ENCODE results near the gene RSPO1. TPM values are rescaled to one million over a fixed set of nuclear protein-coding genes. Genes with fewer than 3 reads are reported as not detected.

RSPO1 gene
- total and polyA plus RNA-seq, 2 of the 13 experiments (the other 11 are each of a cell fraction or from before 2014, with no cell fraction given), result not detected

DNA sequence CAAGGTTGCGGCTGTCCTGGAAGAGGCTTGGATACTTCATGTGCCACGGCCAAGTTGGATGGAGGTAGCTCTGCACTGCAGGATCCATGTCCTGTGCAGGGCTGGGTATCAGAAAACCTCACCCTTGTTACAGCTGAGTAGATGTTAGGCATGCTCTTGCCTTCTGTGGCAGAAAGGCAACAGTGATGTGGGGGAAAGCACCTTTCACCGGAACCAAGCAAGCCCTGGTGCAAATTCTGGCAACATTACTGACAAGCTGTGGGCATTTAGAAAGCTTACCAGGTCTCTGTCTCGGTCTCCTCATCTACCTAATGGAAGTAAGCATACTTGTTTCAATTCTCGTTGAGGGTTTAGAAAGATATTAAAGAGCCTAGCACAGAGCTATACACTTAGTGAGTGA, 43.1 kb upstream of the RSPO1 start:
- 8% methylated on average over 4 of the region's 5 CpGs for WGBS (ENCODE audit: low lambda C conversion rate)
- in situ Hi-C loops (cut with HindIII; ENCODE audit: extremely low pct_ligation_motif_present, low pct_unique_long_range_greater_than_20kb), result loop anchor here (5.0 kb wide), 1 partner anchor 71 kb away; no protein-coding TSS in a partner anchor
- ATAC-seq, result no peak
- no peak for FAIRE-seq
- TF ChIP-seq, protein P1, sequence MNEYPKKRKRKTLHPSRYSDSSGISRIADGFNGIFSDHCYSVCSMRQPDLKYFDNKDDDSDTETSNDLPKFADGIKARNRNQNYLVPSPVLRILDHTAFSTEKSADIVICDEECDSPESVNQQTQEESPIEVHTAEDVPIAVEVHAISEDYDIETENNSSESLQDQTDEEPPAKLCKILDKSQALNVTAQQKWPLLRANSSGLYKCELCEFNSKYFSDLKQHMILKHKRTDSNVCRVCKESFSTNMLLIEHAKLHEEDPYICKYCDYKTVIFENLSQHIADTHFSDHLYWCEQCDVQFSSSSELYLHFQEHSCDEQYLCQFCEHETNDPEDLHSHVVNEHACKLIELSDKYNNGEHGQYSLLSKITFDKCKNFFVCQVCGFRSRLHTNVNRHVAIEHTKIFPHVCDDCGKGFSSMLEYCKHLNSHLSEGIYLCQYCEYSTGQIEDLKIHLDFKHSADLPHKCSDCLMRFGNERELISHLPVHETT (CRISPR knock-in tag; conservative IDR thresholded peaks at IDR 0.05), result no peak
- TF ChIP-seq CBX1 (IDR thresholded peaks at IDR 0.05; ENCODE audit: low read depth) (no peak), EHMT2 (IDR thresholded peaks at IDR 0.05; ENCODE audit: borderline replicate concordance, low read depth, low read length) (no peak), ZNF709 (CRISPR knock-in tag; IDR thresholded peaks at IDR 0.05) (no peak), TEAD3 (CRISPR knock-in tag; optimal IDR thresholded peaks at IDR 0.05; ENCODE audit: borderline replicate concordance) (no peak), ZNF674 (CRISPR knock-in tag; IDR thresholded peaks at IDR 0.05; ENCODE audit: low read depth) (no peak), SOX6 (IDR thresholded peaks at IDR 0.05) (no peak), SOX6 (CRISPR knock-in tag; IDR thresholded peaks at IDR 0.05) (no peak), ZNF883 (CRISPR knock-in tag; IDR thresholded peaks at IDR 0.05; ENCODE audit: not compliant biosample characterization) (no peak), SP5 (CRISPR knock-in tag; IDR thresholded peaks at IDR 0.05; ENCODE audit: borderline replicate concordance, low read depth) (no peak), ZBTB7B (CRISPR knock-in tag; IDR thresholded peaks at IDR 0.05) (no peak), GLI4 (CRISPR knock-in tag; IDR thresholded peaks at IDR 0.05; ENCODE audit: borderline replicate concordance) (no peak), ZFP90 (CRISPR knock-in tag; IDR thresholded peaks at IDR 0.05; ENCODE audit: borderline replicate concordance) (no peak), ZSCAN12 (CRISPR knock-in tag; IDR thresholded peaks at IDR 0.05) (no peak), GPN1 (CRISPR knock-in tag; IDR thresholded peaks at IDR 0.05; ENCODE audit: borderline replicate concordance) (no peak)
- TF ChIP-seq, protein P2, sequence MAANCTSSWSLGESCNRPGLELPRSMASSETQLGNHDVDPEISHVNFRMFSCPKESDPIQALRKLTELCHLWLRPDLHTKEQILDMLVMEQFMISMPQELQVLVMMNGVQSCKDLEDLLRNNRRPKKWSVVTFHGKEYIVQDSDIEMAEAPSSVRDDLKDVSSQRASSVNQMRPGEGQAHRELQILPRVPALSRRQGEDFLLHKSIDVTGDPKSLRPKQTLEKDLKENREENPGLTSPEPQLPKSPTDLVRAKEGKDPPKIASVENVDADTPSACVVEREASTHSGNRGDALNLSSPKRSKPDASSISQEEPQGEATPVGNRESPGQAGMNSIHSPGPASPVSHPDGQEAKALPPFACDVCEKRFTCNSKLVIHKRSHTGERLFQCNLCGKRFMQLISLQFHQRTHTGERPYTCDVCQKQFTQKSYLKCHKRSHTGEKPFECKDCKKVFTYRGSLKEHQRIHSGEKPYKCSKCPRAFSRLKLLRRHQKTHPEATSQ (CRISPR knock-in tag; IDR thresholded peaks at IDR 0.05; ENCODE audit: borderline replicate concordance), result no peak
- TF ChIP-seq, protein P3, sequence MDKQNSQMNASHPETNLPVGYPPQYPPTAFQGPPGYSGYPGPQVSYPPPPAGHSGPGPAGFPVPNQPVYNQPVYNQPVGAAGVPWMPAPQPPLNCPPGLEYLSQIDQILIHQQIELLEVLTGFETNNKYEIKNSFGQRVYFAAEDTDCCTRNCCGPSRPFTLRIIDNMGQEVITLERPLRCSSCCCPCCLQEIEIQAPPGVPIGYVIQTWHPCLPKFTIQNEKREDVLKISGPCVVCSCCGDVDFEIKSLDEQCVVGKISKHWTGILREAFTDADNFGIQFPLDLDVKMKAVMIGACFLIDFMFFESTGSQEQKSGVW (CRISPR knock-in tag; IDR thresholded peaks at IDR 0.05; ENCODE audit: borderline replicate concordance), result no peak
- TF ChIP-seq, protein P4, sequence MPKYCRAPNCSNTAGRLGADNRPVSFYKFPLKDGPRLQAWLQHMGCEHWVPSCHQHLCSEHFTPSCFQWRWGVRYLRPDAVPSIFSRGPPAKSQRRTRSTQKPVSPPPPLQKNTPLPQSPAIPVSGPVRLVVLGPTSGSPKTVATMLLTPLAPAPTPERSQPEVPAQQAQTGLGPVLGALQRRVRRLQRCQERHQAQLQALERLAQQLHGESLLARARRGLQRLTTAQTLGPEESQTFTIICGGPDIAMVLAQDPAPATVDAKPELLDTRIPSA (CRISPR knock-in tag; IDR thresholded peaks at IDR 0.05; ENCODE audit: borderline replicate concordance), result no peak
- Histone ChIP-seq H3K27me3 (ENCODE audit: control insufficient read depth in 1 of 2, insufficient read depth in 2 of 2, low read length in 2 of 2) (peaks cover 3 to 40% of the 10 kb centered on the region in 2 experiments; a peak in 3 of 5 replicates), H3K9ac (ENCODE audit: insufficient read depth, low read depth, low read length) (no peak overlapping the region), H2AFZ (ENCODE audit: low read length) (no peak overlapping the region), H3K36me3 (replicated peaks in 1 of 2; ENCODE audit: control insufficient read depth in 1 of 2, insufficient read depth in 2 of 2, low read length in 2 of 2) (peaks cover 3 to 4% of the 10 kb centered on the region in 2 experiments; a peak in 4 of 5 replicates), H3K27ac (ENCODE audit: extremely low read length, insufficient read depth, low read length) (no peak overlapping the region), H3K4me3 (replicated peaks in 1 of 3; ENCODE audit: insufficient read depth in 1 of 3, low read depth in 2 of 3, low read length in 3 of 3) (no peak overlapping the region), H3K4me1 (ENCODE audit: insufficient read depth, low read length) (peaks cover 8% of the 10 kb centered on the region), H3K9me3 (ENCODE audit: low read length) (no peaks in the 10 kb centered on the region), H3K79me2 (ENCODE audit: insufficient read depth, low read length) (no peaks in the 10 kb centered on the region), H3K4me2 (ENCODE audit: low read depth, low read length) (no peak overlapping the region), H4K20me1 (ENCODE audit: insufficient read depth, low read length) (peaks cover 3% of the 10 kb centered on the region; the same call in 1 of the 2 replicates)
- ChIA-PET POLR2A (no interaction called here), CTCF (ENCODE audit: low intra/inter-chr PET ratio, low total read pairs) (no interaction called here)
- intact Hi-C loops (cut with micrococcal nuclease; ENCODE audit: unreplicated experiment), result no loop called here
- BruUV-seq (replicated peaks), result no TSS peak
- DNase-seq (ENCODE audit: low spot score), result no peak
